DOHH2 (cell line): Measurements from ENCODE around the gene RASAL1.

ENCODE experiments used
- H3F3A ChIP-seq: fragments of 200-600 bp; sonication (generic), shearing (Covaris generic); 2 replicates; pipeline ENCODE4 v1.6.0; 2016; ENCODE audit warnings: antibody characterized with exemption, mild to moderate bottlenecking; ENCODE audit not compliant: control insufficient read depth, insufficient read depth
- H3K27ac ChIP-seq: fragments of 200-600 bp; sonication (generic); 2 replicates; pipeline ENCODE4 v1.5.1; 2014; ENCODE audit warnings: low read depth, mild to moderate bottlenecking, low read length, moderate library complexity
- H3K27me3 ChIP-seq: fragments of 200-600 bp; sonication (generic); 2 replicates; pipeline ENCODE4 v1.6.1; 2014; ENCODE audit warnings: mild to moderate bottlenecking, low read length, mixed read lengths; ENCODE audit not compliant: control insufficient read depth
- H3K36me3 ChIP-seq: fragments of 200-600 bp; sonication (generic); 2 replicates; pipeline ENCODE4 v1.6.1; 2014; ENCODE audit warnings: mild to moderate bottlenecking, low read length, moderate library complexity, mixed read lengths; ENCODE audit not compliant: control insufficient read depth
- H3K4me1 ChIP-seq: fragments of 200-600 bp; sonication (generic); 2 replicates; pipeline ENCODE4 v1.6.1; 2014; ENCODE audit warnings: mild to moderate bottlenecking, low read length, mixed read lengths; ENCODE audit not compliant: control insufficient read depth
- H3K4me2 ChIP-seq: fragments of 200-600 bp; sonication (generic); 2 replicates; pipeline ENCODE4 v1.6.0; 2014; ENCODE audit warnings: mild to moderate bottlenecking, low read length, moderate library complexity
- H3K4me3 ChIP-seq: fragments of 200-600 bp; sonication (generic); 2 replicates; pipeline ENCODE4 v1.5.1; 2014; ENCODE audit warnings: mild to moderate bottlenecking, low read length, mixed read lengths
- H3K79me2 ChIP-seq: fragments of 200-600 bp; sonication (generic); 2 replicates; pipeline ENCODE4 v1.6.1; 2014; ENCODE audit warnings: mild to moderate bottlenecking, low read length, mixed read lengths; ENCODE audit not compliant: control insufficient read depth
- H3K9me2 ChIP-seq: fragments of 200-600 bp; sonication (generic); replicated peaks from 2 replicates; pipeline ENCODE4 v1.6.1; 2014; ENCODE audit warnings: mild to moderate bottlenecking, low read length, mixed read lengths; ENCODE audit not compliant: control insufficient read depth
- H3K9me3 ChIP-seq: fragments of 200-600 bp; sonication (generic); 2 replicates; pipeline ENCODE4 v1.6.1; 2014; ENCODE audit warnings: antibody characterized with exemption, low read length, mixed read lengths; ENCODE audit not compliant: control insufficient read depth, insufficient read depth
- H4K20me1 ChIP-seq: fragments of 200-600 bp; sonication (generic); 2 replicates; pipeline ENCODE4 v1.6.0; 2014; ENCODE audit warnings: low read depth, mild to moderate bottlenecking, antibody characterized with exemption, low read length, moderate library complexity; ENCODE audit not compliant: control insufficient read depth, insufficient read depth
- CTCF ChIP-seq: fragments of 200-600 bp; sonication (generic); IDR thresholded peaks from one replicate; pipeline ENCODE4 v1.5.1; 2014; ENCODE audit warnings: antibody characterized with exemption, mild to moderate bottlenecking, low read depth, low read length; ENCODE audit not compliant: poor library complexity, severe bottlenecking
- EZH2phosphoT487 ChIP-seq: fragments of 200-600 bp; sonication (generic); IDR thresholded peaks from 2 replicates; pipeline ENCODE4 v1.6.1; 2017; ENCODE audit warnings: borderline replicate concordance, mild to moderate bottlenecking, antibody characterized with exemption, low read length, moderate library complexity, mixed read lengths

Gene RASAL1

DNA sequence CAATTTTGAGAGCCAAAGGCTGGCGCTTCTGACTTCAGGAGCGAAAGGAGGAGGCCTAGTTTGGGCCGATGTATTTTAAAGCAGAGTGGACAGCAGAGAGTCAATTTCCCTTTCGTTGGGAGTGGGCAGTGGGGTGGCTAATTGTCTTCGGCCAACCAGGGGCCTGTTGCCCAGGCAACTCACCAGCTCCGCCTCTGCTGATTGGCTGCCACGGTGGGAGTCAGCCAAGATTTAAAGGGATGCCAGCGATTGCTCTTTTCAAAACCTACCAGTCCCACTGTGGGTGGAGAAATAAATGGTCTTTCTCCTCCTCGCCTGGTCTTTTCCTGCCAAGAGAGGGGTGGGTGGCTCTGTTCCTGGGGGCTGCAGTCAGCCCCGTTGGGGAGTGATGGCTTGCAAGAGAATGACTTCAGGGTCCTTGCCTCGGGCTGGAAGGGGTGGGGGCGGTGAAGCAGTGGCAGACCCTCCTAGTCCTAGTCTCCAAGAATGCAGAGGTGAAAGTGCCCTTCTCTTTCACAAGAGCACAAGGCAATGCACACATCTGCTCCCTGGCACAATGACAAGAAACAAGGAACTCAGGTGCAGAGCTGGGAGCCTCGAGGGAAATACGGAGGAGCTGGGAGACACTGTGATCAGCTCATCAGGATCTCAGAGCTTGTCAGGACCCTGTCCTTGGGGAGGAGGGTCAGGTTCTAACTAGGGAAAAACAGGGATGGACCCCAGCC lies 37.7 kb downstream of the RASAL1 start:
- TF ChIP-seq CTCF (no peak), EZH2phosphoT487 (no peak)
- Histone ChIP-seq H3K4me2 (peak overlapping the region; percentile 22), H3K79me2 (peaks cover 6% of the 10 kb centered on the region), H3K9me2 (no peaks in the 10 kb centered on the region), H3K4me1 (peaks cover 89% of the 10 kb centered on the region), H3K27ac (peak overlapping the region; percentile 66), H3K27me3 (no peaks in the 10 kb centered on the region), H3K4me3 (0 out of 2 replicates have a peak overlapping the region, but pooled peaks have one; percentile 3), H4K20me1 (no peaks in the 10 kb centered on the region), H3F3A (peaks cover 68% of the 10 kb centered on the region), H3K9me3 (no peaks in the 10 kb centered on the region), H3K36me3 (peaks cover 64% of the 10 kb centered on the region)

DNA sequence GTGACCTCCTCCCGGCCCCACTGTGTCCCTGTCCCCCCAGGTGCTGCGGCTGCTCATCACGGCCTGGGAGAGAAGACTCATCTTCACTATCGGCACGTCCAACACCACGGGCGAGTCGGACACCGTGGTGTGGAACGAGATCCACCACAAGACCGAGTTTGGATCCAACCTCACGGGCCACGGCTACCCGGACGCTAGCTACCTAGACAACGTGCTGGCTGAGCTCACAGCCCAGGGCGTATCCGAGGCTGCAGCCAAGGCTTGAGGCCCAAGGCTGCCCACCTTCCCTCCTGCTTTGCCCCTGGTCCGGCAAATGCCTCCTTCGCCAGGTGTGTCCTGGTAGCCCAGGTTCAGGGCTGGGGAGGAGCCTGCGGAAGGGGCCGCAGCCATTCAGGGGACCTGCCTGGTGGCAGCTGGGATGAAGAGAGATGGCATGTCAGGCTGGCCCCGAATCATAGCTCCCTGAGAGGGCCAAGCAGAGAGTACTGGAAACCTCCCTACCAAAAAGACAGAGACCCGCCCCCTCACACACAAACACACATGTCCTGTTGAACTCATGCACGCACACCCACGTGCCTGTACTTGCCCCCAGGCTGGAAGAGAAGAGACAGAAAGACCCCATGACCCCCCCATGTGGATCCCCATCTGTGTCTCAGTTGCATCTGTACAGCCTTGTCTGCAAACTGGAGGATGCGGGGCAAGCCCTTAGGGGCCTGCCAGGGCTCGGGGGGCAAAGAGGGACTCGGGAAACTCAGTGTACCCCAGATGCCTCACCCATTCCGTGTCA lies 38.7 kb downstream of the RASAL1 start:
- H3K9me2 ChIP-seq: no peaks in the 10 kb centered on the region
- H3K4me1 ChIP-seq: peaks cover 89% of the 10 kb centered on the region
- peaks cover 17% of the 10 kb centered on the region for H3K79me2 ChIP-seq
- peaks cover 71% of the 10 kb centered on the region for H3F3A ChIP-seq
- no peaks in the 10 kb centered on the region for H3K9me3 ChIP-seq
- no peak overlapping the region for H3K4me3 ChIP-seq
- H3K27ac ChIP-seq: peak overlapping the region; percentile 66
- no peaks in the 10 kb centered on the region for H3K27me3 ChIP-seq
- no peaks in the 10 kb centered on the region for H4K20me1 ChIP-seq
- TF ChIP-seq EZH2phosphoT487: no peak
- TF ChIP-seq CTCF: no peak
- H3K4me2 ChIP-seq: peak overlapping the region; percentile 22; the same call in 1 of the 2 replicates
- peaks cover 74% of the 10 kb centered on the region for H3K36me3 ChIP-seq

- H3K36me3 ChIP-seq: peaks cover 89% of the 10 kb centered on the region
- H3K9me2 ChIP-seq: no peaks in the 10 kb centered on the region
- no peaks in the 10 kb centered on the region for H4K20me1 ChIP-seq
- H3K27ac ChIP-seq: peak overlapping the region; percentile 40
- H3K4me1 ChIP-seq: peaks cover 92% of the 10 kb centered on the region
- H3K4me2 ChIP-seq: no peak overlapping the region
- H3K79me2 ChIP-seq: peaks cover 30% of the 10 kb centered on the region
- TF ChIP-seq EZH2phosphoT487 (no peak), CTCF (no peak)
- H3F3A ChIP-seq: peaks cover 69% of the 10 kb centered on the region
- H3K4me3 ChIP-seq: no peak overlapping the region
- H3K9me3 ChIP-seq: no peaks in the 10 kb centered on the region
- no peaks in the 10 kb centered on the region for H3K27me3 ChIP-seq
These were observed 40.2 kb downstream of the RASAL1 start for GRCh38 chr12:113095405-113095804.
